Psoas muscle (tissue), 8 donors: ENCODE data around the gene PTPRQ. TPM values are rescaled to one million over a fixed set of nuclear protein-coding genes. Genes with fewer than 3 reads are reported as not detected.

Experiments used
- ATAC-seq, 4 donors: fragments of 200-7000 bp; cut with Tn5 transposase; one replicate each; pipeline ENCODE4 v1.9.1; 2020; ENCODE audit warnings: moderate library complexity in 3 of 4, mild to moderate bottlenecking in 2 of 4
- DNase-seq, 2 donors: peaks; one replicate each; pipeline ENCODE4 v3.0.0-alpha.2; 2020
- H3K27ac ChIP-seq: fragments of 200-600 bp; one replicate; pipeline ENCODE4 v1.8.0; 2022
- H3K27me3 ChIP-seq, 3 donors: fragments of 200-600 bp in 1 of 3; one replicate each; pipeline versions ENCODE4 v1.6.1 to v1.8.0; 2013 to 2022; ENCODE audit warnings: low read length in 2 of 3, mild to moderate bottlenecking in 2 of 3, moderate library complexity in 1 of 3; ENCODE audit not compliant: insufficient read depth in 3 of 3
- H3K36me3 ChIP-seq, 2 donors: fragments of 200-600 bp in 1 of 2; one replicate each; pipeline versions ENCODE4 v1.6.1 to v1.8.0; 2013 to 2022; ENCODE audit warnings: low read depth in 1 of 2, mild to moderate bottlenecking in 1 of 2, moderate library complexity in 1 of 2; ENCODE audit not compliant: insufficient read depth in 1 of 2
- H3K4me1 ChIP-seq: fragments of 200-600 bp; one replicate; pipeline ENCODE4 v1.8.0; 2022
- H3K4me3 ChIP-seq: fragments of 200-600 bp; one replicate; pipeline ENCODE4 v1.8.0; 2022; ENCODE audit warnings: mild to moderate bottlenecking
- H3K9me3 ChIP-seq: fragments of 200-600 bp; one replicate; pipeline ENCODE4 v1.8.0; 2022
- WGBS, 3 donors: extraction: QIAGEN DNeasy Blood & Tissue Kit; methylation state at CpG; one replicate each; pipeline versions ENCODE4 v1.1.6 to v1.1.7; 2013; 5-methylcytosine and 5-hydroxymethylcytosine counted together
- intact Hi-C, 2 donors: fragments of 100-400 bp; cut with DNase I; formaldehyde crosslinking; loops; one replicate each; pipeline versions ENCODE4 v1.11.0 to v1.14.2; 2022
- polyA plus RNA-seq, 3 donors: library from polyadenylated mRNA; stranded (reverse); fragments of 200-250 nt; gene quantifications; one replicate each; pipeline ENCODE4 v1.2.3, GENCODE V29; 2013
- total RNA-seq, 4 donors: library from RNA; stranded (reverse); fragmentation: NEBNext Ultra II Directional in 2 of 4; extraction: Animal tissue kit (Norgen Biotek cat#: 25700) in 2 of 4; gene quantifications; one replicate each; pipeline versions ENCODE4 v1.2.1 to v1.2.4, GENCODE V29; 2021 to 2023
- TF ChIP-seq, protein P1 (sequence below): fragments of 200-600 bp; IDR thresholded peaks from one replicate; pipeline ENCODE4 v1.8.0; 2022; ENCODE audit warnings: antibody characterized with exemption
- donor health status: healthy with polysubstance abuse.
- donor health status: DM: no; HTN: no; CAD: no; lungs with moderate emphysema.
- donor health status: Bipolar disorder and iron deficiency.
- donor health status: healthy.
- donor health status: DM: yes; HTN: yes; CAD: no.
- donor health status: DM: no; HTN: no; CAD: no.
- donor health status: DM: no; HTN: no; CAD: no.
- donor health status: DM: yes; HTN: yes; CAD: no.

PTPRQ gene
- total and polyA plus RNA-seq, 7 donors = 0.04 to 1.8 (median 0.91) TPM

- H3K4me1 ChIP-seq = no peaks in the 10 kb centered on the region
- peak in 3 of 4 donors; percentile 44 to 69 (median 63) for ATAC-seq
- intact Hi-C loops = no loop called here
- WGBS, 3 donors = 38 to 52% (median 40%) methylated on average over 2 of the region's 2 CpGs
- no peaks in the 10 kb centered on the region for H3K27me3 ChIP-seq
- H3K27ac ChIP-seq = no peak overlapping the region
- no peak overlapping the region for H3K4me3 ChIP-seq
- no peaks in the 10 kb centered on the region for H3K9me3 ChIP-seq
- peaks cover 0 to 3% of the 10 kb centered on the region in 2 donors for H3K36me3 ChIP-seq
- TF ChIP-seq, protein P1, sequence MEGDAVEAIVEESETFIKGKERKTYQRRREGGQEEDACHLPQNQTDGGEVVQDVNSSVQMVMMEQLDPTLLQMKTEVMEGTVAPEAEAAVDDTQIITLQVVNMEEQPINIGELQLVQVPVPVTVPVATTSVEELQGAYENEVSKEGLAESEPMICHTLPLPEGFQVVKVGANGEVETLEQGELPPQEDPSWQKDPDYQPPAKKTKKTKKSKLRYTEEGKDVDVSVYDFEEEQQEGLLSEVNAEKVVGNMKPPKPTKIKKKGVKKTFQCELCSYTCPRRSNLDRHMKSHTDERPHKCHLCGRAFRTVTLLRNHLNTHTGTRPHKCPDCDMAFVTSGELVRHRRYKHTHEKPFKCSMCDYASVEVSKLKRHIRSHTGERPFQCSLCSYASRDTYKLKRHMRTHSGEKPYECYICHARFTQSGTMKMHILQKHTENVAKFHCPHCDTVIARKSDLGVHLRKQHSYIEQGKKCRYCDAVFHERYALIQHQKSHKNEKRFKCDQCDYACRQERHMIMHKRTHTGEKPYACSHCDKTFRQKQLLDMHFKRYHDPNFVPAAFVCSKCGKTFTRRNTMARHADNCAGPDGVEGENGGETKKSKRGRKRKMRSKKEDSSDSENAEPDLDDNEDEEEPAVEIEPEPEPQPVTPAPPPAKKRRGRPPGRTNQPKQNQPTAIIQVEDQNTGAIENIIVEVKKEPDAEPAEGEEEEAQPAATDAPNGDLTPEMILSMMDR = no peak
- no peak for DNase-seq
Measured at GRCh38 chr12:80582431-80582830, 138.4 kb downstream of the PTPRQ start.

DNA sequence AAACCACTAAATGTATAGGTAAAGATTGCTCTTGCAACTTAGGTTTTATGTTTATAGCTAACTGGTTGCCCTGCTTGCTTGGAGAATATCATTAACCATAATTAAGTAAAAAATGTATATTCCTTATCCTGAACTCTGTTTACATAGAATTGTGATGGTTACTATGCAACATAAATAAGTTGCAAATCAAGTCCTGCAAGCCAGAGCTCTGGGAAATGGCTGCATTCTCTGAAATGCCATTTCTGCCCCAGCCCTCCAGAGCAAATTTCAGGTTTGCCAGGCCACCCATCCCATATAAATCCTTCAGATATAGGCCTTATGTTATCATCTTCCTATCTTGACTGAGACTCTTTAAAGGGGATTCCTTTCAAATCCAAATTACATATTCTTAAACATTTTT, 145.0 kb downstream of the PTPRQ start:
- Histone ChIP-seq H3K27me3 (no peaks in the 10 kb centered on the region), H3K36me3 (no peaks in the 10 kb centered on the region), H3K27ac (no peak overlapping the region), H3K9me3 (no peaks in the 10 kb centered on the region), H3K4me3 (no peak overlapping the region), H3K4me1 (no peaks in the 10 kb centered on the region)
- intact Hi-C loops = no loop called here
- TF ChIP-seq, protein P1 = no peak
- no peak for ATAC-seq
- no peak for DNase-seq

DNA sequence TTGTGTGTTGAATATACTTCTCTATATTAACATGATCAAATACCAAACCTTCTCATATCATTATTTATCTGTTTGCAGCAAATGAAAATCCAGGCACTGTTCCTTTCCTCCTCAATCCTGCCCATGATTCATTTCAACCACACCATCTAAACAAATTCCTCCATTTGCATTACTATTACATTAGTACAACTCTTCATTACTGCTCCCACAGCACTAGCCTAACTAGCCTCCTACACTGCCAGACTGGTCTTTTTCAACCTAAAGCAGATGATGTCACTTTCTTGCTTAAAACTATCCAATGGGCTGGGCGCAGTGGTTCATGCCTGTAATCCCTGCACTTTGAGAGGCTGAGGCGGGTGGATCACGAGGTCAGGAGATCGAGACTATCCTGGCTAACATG, 146.1 kb downstream of the PTPRQ start:
- Histone ChIP-seq H3K27me3 (no peaks in the 10 kb centered on the region), H3K4me3 (no peak overlapping the region), H3K4me1 (no peaks in the 10 kb centered on the region), H3K9me3 (no peaks in the 10 kb centered on the region), H3K27ac (no peak overlapping the region), H3K36me3 (no peaks in the 10 kb centered on the region)
- 98 to 100% (median 98%) methylated on average over 4 of the region's 4 CpGs for WGBS, 3 donors
- intact Hi-C loops = loop anchor here in 1 of 2 donors (10.0 kb wide), 1 partner anchor 55 kb away; no protein-coding TSS in a partner anchor
- DNase-seq (no peak), ATAC-seq (no peak)
- TF ChIP-seq, protein P1 = no peak

DNA sequence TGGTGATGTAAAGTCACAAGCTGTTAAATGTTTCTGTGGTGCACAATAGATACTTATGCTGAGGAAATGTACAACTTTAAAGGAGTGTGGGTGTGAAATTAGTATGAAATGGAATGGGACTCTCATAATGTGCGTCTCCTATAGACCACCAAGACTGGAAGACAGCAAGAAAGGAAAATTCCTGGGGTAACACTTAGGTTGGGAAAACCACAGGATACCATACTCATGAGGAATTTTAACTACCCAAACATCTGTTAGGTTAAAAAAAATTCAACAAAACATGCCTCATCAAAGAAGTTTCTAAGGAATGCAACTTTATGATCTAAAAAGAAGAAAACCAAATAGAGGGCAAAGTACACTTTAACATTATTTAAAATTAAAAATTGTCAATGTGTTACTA, 149.7 kb downstream of the PTPRQ start:
- intact Hi-C loops = loop anchor here in 1 of 2 donors (10.0 kb wide), 1 partner anchor 59 kb away; no protein-coding TSS in a partner anchor
- no peaks in the 10 kb centered on the region for H3K9me3 ChIP-seq

More for the DNA sequence above, 149.7 kb downstream of the PTPRQ start:
- ATAC-seq (no peak), DNase-seq (no peak)
- H3K36me3 ChIP-seq = no peaks in the 10 kb centered on the region
- no peaks in the 10 kb centered on the region for H3K4me1 ChIP-seq
- H3K27ac ChIP-seq = no peak overlapping the region
- 44 to 63% (median 58%) methylated on average over 1 of the region's 1 CpG for WGBS, 3 donors
- no peaks in the 10 kb centered on the region for H3K27me3 ChIP-seq
- H3K4me3 ChIP-seq = no peak overlapping the region
- TF ChIP-seq, protein P1 = no peak
